HPDE6-E6E7 (cell line): ENCODE measurements around the gene NOVA2.
A peak's percentile ranks its signal among the peaks of the same experiment; 100 is the strongest.
"Not testable (repeated sequence)": the region's sequence is repeated elsewhere in the genome, so short reads cannot be mapped to it uniquely, and the experiment has no call there.

Experiments used
- DNase-seq: peaks from one replicate; pipeline ENCODE4 v3.0.0; 2011; ENCODE audit warnings: missing footprints; ENCODE audit errors: extremely low spot score

Gene NOVA2

GRCh38 chr19:45895983-45896599 is 77.6 kb downstream of the NOVA2 start:
- DNase-seq: not testable (repeated sequence)

- no peak for DNase-seq
Observed at GRCh38 chr19:45895519-45895972, 78.1 kb downstream of the NOVA2 start.

GRCh38 chr19:45890877-45891276 is 82.8 kb downstream of the NOVA2 start:
- no peak for DNase-seq

GRCh38 chr19:45889210-45889885 is 84.3 kb downstream of the NOVA2 start:
- no peak for DNase-seq

- DNase-seq: no peak
Observed at GRCh38 chr19:45887200-45887710, 86.4 kb downstream of the NOVA2 start.

- DNase-seq: peak; percentile 91
Observed at GRCh38 chr19:45886427-45887199, 87.1 kb downstream of the NOVA2 start.

- DNase-seq: peak; percentile 92
Observed at GRCh38 chr19:45885556-45886426, 87.9 kb downstream of the NOVA2 start, which contains the start of gene IRF2BP1. TSS of gene IRF2BP1 (minus strand) at chr19:45886141. CDS start at chr19:45885774, 367 bp downstream.

- DNase-seq: no peak
Observed at GRCh38 chr19:45884682-45885555, 88.7 kb downstream of the NOVA2 start.

GRCh38 chr19:45883881-45884681 is 89.6 kb downstream of the NOVA2 start:
- DNase-seq: no peak
